ENCODE results near the gene FAM184A.

- TF ChIP-seq CTCF (IDR thresholded peaks at IDR 0.05) (peak in 3 of 6 experiments; percentile 13 to 22 (median 21)), POLR2A (IDR thresholded peaks at IDR 0.05) (no peak)
These were observed 655 bp downstream of the FAM184A start for GRCh38 chr6:119077643-119078375.

Measured in esophagus squamous epithelium (tissue), 4 donors.